Pons (tissue), 1 donor: ENCODE measurements around the gene PHGDH.
"Not testable (repeated sequence)": the region's sequence is repeated elsewhere in the genome, so short reads cannot be mapped to it uniquely, and the experiment has no call there.

Source experiments
- DNase-seq: peaks from one replicate; pipeline ENCODE4 v3.0.0-alpha.2; 2016; ENCODE audit warnings: low spot score

Gene PHGDH

DNA sequence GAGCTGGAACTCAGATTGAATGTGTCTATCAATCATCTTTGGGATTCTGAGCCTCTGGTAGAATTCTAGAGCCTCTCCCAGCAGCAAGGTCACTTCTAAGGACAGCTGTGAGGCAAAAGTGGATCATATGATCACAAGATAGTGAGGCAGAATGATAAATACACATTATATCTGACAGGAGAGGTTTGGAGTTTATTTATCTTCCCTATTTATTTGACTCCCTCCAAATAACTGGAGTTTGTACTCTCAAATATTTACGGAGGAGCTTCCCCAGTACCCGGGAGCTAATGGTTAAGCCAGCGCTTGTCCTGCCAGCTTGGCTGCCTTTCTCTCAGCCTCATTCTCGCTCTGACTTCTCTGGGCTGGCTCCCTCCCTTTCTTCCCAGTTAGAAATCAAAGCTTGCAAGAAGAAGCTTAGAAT is 54.6 kb downstream of the PHGDH start:
- peak; percentile 68 for DNase-seq

DNA sequence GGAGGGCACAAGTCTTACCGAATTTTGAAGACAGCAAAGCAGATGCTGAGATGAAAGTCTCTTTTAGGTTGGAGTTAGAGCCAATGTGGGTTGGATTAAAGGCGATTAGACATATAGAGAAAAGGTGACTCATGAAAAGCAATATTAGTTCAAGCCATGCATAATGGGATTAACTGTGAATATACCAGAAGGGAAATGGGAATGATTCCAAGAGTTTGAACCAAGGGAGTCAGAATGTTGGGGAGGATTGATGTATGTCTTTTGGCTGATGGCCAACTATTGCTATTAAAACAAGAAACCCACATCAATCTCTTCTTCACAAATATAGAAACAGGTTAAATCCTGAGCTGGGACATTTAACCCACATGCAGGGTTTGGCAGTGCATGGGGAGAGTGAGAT is 55.8 kb downstream of the PHGDH start:
- no peak for DNase-seq

DNA sequence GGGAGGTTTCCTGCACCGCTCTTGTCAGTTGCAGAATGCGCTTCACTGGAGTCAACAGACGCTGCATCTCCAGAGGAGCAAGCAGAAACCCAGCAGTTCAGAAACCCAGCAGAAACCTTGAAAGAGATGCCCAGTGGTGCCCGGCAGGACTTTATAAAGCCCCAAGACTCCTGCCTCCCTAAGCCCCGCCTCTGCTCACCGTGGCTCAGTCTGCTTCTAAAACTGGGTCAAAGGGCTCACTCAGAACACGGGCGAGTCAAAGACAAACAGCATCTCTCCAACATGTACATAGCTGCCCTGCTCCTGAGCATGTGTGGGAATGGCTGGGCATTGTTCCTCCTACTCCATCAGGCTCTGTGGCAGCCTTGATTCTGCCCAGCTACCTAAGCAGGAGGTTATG is 57.0 kb downstream of the PHGDH start, which contains the start of gene HMGCS2:
Gene HMGCS2, minus strand, starts transcription at position 128 of the 400 bp plus-strand sequence. Its CDS starts 61 bp downstream, at position 67.
- DNase-seq, result no peak

DNA sequence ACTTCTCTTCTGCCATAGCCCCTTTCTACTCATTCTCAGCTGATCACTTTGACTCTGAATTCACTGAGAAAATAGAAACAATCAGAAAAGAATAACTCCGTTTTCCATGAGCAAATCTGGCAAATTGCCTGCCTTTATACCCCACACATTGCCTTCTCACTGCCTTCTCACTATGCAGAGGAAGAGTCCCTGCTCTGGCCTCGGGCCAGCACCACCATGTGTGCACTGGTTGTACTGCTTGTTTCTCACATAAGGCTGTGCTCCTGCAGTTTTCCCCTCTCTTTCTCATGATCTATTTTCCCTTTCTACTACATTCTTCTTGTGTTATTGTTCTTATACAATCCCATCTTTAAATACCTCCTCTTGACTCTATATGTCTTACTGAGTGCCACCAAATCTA is 59.3 kb downstream of the PHGDH start:
- peak; percentile 16 for DNase-seq

DNA sequence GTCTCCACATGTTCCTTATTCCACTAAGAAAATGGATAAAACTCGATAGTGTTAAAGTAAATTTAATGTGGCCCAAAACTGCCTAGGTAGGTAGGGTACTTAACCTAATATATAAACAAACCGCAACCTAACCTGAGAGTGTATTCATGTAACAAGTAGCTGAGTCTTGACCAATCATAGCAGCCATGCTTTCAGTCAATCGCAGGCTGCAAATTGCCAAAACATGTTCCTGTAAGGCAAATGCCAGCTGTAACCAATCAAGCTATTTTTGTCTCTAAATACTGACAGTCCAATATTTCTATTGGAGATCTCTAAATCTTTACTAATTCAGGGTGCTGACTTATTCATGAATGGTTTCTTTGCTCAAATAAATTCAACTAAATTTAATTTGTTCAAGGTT is 60.0 kb downstream of the PHGDH start:
- DNase-seq, result no peak

DNA sequence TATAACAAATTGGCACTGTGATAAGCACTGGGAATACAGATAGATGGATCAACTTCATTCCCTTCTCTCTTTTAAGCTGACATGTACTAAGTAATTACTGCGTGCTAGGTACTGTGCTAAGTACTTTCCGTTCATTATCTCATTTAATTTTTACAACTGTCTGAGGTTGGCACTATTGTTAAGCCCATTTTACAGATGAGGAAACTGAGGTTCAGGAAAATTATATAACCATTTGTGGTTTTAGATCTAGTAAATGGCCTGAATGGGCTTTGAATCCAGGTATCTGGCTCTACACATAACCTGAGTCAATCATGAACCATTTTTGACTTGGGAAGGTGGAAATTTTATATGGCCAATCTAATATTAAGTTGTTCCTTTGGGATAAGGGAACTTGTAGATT is 60.6 kb downstream of the PHGDH start:
- DNase-seq, result no peak

DNA sequence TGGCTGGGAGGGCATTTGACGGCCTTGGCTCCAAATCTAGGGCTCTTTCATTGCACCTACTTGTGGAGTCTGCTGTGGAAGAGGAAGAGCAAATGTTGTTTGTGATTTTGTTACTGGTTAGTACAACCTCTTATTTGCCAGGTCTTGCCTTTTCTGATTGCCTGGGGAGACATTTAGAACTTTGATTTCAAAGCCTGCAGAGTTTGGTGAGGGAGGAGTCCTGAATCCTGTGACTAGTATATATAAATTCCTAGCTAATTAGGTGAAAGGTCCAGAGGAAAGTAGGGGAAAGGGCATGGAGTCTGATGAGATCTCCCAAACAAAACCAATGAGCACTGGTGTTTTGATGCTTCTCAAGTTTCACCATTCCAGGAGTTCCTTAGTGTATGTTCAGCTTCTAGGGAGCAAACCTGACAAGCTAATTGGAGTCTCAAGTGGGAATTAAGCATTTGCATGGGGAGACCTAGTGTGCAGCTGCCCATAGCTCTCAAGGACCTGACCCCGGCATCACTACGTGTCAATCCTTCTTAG is 62.0 kb downstream of the PHGDH start:
- DNase-seq, result no peak

DNA sequence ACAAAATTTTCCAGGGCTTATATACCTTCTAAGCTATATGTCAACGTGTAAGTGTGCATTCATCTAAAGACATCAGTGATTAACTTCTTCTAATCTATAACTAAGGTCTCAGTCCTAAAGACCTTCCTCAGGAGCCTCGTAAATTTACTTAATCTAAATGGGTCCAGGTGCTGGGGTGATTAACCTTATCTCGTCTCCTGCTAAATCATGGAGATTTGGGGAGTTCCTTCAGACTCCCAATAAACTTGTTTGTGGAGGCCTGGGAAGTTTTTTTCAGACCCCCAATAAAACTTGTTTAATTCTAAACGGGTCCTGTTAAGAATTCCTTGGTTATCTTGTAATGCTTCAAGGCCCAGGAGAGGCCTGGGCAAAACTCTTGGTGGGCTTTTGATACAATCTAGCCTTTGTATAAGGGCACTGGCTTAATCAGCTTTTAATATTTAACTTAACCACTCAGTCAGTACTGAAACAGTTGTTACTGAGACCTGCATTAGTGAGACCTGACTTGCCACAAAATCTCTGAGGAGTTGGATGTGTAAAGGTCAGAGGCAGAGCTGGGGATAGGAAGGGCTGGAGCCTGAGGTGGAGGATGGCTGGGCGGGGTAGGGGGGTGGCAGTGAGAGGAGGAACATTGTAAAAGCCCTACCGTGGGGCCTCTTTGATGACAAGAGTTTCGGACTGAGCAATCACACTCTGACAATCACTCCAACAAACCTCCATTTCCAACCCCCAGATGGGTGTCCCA is 63.2 kb downstream of the PHGDH start:
- no peak for DNase-seq

DNA sequence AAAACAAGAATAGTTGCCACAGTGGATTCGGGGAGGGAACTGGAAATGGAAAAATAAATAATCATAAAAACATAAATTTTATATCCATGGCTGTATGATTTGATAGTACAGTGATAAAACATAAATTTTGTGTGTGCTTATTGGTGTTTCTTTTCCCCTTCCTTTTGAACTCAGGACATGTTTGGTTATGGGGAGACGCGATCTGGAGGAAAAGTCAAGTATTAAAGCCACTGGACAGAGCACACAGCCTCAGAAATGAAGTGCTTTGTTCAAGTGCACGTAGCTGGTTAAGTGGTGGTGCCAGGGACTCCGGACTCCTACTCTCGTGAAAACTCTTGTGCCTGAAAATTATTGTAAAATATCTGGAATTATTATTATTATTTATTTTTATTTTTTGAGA is 66.6 kb downstream of the PHGDH start:
- DNase-seq, result no peak

DNA sequence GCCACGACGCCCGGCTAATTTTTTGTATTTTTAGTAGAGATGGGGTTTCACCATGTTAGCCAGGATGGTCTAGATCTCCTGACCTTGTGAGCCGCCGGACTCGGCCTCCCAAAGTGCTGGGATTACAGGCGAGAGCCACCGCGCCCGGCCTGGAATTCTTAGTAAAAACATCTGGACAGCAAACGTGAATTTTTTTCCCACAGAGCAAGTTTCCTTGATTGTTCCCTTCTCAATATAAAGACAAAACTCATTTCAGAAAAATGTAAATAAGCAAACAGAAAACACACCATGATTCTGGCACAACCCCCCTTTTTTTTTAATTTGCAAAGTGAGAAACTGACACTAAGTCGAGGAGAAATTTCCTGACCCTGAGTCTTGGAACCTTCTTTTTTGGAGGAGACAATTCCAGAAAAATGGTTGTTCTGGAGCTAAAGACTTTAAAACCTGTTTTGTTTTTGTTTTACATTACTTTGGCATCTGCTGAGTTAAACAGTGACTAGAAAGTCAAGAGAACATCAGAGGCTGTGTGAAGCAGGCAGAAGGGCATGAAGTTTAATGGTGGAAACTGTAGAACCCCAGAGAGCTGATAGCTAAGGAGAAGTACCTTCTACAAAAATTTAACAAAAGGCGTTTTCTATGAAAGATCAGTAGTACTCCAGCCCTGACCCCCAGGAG is 67.3 kb downstream of the PHGDH start:
- DNase-seq, result no peak

DNA sequence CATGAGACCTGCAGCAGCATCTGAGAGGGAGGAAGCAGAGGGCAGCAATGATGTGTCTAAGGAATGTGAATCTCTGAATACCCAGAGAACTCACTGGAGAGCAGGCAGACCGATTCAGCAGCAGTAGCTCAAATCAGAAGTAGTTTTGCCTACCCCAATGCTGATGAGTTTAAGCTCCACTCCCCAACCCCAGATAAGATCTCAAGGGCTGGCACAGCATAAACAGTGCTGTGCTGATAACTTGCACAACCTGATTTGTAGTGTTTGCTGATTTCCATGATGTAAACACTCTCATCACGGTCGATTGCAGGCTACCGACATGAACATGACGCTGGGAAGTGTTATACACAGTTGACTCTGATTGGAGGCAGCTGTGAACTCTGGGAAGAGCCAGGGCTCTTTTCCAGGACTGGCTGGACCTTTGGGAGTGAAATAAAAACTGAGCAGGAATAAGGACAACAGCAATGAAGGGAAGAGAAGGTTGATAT is 68.2 kb downstream of the PHGDH start:
- no peak for DNase-seq

DNA sequence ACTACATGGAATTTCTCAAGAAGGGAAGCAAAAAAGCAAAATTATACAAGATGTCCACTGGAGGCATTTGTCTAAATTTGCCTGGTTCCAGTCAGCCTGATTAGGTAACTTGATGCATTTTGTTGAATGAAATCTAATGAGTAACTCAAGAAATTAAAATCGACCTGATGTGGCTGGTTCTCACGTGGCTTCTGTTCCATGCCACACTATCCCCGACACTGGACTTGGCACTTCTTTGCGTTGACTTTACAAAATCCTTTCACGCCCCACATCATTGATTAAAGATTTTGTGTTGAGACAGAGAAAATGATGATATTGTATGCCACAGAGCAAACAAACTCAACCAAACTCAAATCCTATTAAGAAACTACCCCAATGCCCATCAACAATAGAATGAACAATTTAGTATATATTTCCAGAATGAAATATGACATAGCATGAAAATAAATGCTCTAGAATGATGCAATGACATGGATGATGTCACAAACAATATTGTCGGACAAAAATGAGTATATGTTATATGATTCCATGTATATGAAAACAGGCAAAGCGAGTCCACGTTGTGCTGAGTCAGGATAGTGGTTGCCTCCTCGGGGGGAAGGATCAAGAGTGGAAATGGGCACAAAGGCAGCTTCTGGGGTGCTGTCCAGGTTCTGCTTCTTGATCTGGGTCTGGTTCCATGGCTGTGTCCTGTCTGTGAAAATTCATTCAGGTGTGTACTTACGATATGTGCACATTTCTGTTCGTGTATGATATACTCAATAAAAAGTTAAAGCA is 69.9 kb downstream of the PHGDH start:
- no peak for DNase-seq

DNA sequence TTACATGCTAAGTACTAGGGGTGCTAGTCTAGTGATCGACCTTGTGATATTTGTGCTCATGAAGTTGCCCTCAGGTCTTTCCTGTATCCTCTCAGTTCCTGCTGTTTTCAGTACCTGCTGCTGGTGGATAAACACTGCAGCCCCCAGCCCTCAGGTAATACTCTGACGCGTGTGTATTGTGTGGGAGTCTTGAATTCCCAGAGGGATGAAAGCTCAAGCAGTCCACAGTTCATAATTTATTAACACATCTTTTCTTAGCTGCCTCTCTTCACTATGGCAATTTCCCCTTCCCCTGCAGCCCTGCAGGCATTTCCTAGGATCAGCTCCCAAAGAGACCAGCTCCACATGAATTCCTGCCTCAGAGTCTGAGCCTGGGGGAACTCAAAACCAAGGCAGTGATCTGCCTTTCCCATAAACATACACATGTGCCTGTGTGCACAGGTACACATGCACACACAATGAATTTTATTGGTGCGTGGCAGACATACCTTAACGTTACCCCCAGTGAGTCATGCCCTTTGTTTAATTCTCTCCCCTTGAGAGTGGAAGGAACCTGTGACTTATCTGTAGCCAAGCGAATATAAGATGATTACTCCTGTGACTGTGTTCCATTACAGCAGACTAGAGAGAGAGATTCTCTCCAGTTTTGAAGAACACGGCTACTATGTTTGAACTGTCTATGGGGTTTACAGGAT is 71.0 kb downstream of the PHGDH start:
- DNase-seq, result no peak

DNA sequence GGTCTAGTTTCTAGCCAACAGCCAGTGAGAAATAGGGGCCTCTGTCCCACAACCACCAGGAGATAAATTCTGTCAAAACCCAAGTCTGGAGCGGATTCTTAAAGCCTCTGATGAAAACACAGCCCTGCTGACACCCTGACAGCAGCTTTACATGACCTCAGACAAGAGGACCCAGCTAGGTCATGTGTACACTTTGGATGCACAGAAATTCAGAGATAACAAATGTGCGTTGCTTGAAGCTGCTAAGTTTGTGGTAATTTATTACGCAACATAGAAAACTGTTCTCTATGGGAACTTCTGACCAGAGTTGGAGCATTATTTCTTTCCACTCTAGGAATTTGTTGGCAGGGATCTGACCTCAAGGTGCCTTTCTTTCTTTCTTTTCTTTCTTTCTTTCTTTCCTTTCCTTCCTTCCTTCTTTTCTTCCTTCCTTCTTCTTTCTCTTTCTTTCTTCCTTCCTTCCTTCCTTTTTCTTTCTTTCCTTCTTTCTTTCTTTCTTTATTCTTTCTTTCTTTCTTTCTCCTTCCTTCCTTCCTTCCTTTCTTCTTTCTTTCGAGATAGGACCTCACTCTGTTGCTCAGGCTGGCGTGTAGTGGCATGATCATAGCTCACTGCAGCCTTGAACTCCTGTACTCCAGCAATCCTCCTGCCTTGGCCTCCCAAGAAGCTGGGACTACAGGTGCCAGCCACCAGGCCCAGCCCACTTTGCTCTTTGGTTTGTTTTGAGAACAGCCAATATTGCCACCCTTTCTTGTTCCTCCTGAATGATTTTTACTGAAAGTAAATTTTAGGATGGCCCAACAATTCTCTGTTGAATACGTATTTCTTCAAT is 71.8 kb downstream of the PHGDH start:
- DNase-seq, result no peak

DNA sequence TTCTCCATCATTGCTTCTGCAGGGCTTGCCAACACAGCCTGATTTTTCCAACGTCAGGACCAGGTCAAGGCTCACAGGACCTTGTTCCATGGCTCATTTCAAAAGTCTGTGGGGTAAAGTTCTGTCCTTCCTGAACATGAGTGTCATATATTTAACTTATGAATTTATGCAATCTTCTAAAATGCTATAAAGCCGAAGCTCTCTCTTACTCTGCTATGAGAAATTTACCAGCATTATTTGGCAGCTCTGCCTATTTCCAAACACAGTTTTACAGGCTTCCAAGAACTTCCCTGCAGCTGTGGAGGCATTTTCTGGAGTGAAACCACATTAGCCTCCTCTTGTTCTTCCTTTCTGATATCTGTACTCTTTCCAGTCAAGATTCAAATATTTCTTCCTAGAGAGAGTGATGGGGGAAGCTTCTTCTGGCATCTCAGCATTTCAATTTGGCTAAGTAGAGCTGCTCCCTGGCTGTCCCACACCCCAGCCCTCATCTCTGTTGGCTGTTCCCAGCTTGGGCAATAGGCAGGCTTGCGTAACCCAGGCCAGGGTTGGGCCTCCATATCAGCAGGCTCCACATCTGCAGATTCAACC is 72.6 kb downstream of the PHGDH start:
- no peak for DNase-seq

DNA sequence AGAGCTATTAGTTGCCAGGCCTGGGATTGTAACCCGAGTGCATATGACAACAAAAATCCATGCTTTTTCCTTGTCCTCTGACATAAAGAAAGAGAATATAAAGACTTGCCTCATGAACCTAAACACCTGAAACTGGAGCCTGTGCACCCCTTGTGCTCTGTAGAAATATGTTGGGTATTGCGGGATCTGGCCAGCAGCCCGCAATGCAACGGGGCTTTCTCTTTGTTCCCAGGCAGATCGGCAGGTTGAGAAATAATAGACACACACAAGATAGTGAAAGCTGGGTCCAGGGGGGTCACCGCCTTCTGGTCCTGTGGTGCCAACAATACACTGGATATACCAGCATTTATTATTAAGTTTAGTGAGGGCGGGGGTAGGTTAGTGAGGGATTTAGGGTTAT is 74.3 kb downstream of the PHGDH start:
- not testable (repeated sequence) for DNase-seq

DNA sequence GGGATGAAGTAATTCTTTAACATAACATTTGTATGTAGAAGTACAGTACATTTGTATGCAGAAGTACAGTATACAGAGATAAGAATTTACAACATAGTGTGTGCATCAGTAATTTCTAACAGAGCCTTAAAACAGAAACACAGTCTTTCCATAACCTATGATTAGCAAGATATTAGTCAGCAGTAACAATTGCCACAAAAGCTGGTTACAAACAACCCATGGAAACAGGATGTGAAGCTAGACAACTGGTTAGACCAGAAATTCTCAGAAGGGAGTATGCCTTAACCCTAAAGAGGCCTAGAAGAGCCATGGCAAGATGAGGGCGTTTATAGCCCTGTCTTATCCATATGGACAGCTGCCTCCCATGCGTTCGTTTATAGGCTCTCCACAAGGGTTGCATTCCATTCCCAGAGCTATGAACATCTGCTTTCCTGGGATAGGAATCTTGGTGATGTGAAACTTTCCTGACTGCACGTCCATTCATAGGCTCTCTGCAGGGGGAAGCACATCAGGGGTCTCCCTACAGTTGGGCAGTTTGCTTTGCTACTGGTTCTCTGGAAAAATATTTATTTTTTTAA is 74.8 kb downstream of the PHGDH start:
- DNase-seq, result not testable (repeated sequence)

DNA sequence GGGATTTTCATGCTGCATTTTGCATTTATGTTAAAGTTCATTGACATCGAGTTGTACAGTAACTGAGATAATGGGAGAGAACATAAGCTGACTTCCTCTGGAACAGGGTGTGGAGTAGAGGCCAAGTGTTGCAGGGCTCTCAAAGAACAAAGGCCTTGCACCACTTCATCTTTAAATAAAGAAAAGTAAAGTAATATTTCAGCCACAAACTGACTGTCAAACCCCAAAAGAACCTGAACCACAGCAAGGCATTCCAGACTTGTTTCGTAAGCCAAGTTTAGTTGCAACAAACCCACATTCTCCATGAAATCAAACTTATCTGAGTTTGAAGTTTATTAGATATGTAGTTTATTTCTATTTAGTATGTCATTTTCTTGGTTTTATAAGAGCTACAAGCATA is 76.0 kb downstream of the PHGDH start:
- DNase-seq, result no peak

DNA sequence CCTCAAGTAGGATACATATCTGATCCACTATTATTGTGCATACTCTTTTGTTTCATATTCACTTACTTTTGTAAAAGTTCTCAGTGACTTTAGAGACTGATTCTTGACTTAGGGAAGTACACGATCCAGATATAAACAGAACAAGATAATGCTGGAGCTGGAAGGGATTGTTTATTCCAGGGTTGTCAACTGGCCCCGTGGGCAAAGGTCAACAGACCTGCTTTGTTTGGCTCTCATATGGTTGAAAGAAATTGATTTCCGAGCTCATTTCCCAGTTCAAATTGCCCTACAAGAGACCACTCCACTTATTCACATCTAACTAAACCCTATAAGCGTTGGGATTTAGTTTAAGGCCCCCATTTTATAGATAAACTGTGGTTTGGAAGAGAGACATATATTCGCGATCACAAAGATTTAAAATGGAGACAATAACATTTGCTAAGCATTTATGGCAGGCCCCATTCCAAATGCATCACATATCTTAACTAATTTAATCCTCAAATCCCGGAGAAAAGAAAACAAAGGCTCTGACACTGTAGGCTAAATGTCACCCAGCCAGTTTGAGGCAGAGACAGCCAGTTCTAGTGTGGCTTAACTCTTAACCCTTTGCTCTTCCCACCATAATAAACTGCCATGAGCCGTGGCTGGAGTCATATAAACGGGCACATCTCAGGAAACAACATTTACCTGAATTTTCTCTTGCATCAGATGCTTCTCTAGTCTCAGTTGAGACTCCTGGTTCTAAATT is 78.9 kb downstream of the PHGDH start:
- DNase-seq, result no peak
